GM21717 (cell line): ENCODE data around the gene ABCB4.

Experiments used
- ATAC-seq: cut with Tn5 transposase; IDR thresholded peaks from one replicate; pipeline ENCODE4 v1.9.1; 2021; ENCODE audit warnings: mild to moderate bottlenecking, moderate library complexity; ENCODE audit not compliant: unreplicated experiment

The ABCB4 gene

GRCh38 chr7:87475359-87476178 lies at the start of gene ABCB4:
Gene ABCB4, minus strand, starts transcription at chr7:87475680. Its CDS starts 215 bp downstream, at chr7:87475465.
- ATAC-seq, result peak; percentile 17

GRCh38 chr7:87518735-87519134 lies 43.3 kb upstream of the ABCB4 start:
- ATAC-seq, result no peak

DNA sequence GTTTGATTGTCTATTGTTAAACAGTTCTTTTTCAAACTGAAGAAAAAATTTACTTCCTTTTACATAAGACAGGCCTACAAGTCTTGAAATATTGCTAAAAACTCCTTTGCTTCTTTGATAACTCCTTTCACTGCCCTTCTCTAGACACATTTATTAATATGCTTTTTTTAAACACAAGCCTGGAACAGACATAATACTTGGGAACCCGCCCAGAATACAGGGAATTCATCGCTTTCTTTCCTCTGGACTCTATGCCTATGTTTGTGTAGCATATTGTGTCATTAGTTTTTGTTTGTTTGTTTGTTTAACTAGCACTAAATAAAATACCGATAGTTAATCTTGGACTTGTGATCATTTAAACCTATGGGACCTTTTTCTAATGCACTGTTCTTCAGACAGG lies 42.4 kb upstream of the ABCB4 start:
- ATAC-seq, result no peak

- no peak for ATAC-seq
These were observed 41.8 kb upstream of the ABCB4 start for GRCh38 chr7:87517136-87517815.

GRCh38 chr7:87513735-87514335 lies 38.4 kb upstream of the ABCB4 start:
- no peak for ATAC-seq

DNA sequence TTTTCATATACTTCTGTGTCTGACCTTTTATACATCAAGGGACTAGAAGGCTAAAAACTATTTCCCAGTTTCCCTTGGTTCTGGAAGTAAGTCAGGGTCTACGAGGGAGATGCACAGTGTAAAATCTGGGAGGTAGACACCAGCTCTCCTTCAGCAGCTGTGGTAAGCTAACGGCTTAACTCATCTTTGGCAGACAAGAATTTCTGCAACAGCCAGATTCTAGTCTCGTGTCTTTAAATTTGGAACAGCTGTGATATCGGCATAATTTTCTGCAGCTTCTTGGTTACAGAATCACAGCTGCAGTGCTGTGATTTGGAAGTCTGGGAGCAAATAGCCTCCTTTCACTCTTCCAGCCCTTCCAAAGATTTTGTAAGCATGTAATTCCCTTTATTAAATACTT lies 37.4 kb upstream of the ABCB4 start:
- ATAC-seq, result no peak

DNA sequence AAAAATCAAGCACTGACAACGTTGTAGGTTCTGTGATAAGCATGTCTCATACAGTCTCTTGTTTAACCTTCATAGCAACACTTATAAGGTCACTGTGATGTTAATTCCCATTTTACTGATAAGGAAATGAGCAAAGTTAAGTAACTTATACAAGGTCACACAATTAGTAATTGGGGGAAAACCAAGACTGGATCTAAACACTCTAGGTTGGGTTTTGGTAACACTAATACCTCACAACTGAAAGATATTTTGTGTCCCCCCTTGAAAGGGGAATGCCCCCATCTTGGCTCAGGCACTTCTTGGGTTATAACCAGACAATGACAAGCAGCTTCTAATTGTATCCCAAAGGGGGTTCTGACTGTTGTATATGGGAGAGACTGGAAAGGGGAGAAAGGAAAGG lies 36.0 kb upstream of the ABCB4 start:
- ATAC-seq, result no peak

- no peak for ATAC-seq
These were observed 35.0 kb upstream of the ABCB4 start for GRCh38 chr7:87510411-87510875.

GRCh38 chr7:87507446-87507845 lies 32.0 kb upstream of the ABCB4 start:
- no peak for ATAC-seq

- no peak for ATAC-seq
These were observed 31.0 kb upstream of the ABCB4 start for GRCh38 chr7:87506246-87507180.

DNA sequence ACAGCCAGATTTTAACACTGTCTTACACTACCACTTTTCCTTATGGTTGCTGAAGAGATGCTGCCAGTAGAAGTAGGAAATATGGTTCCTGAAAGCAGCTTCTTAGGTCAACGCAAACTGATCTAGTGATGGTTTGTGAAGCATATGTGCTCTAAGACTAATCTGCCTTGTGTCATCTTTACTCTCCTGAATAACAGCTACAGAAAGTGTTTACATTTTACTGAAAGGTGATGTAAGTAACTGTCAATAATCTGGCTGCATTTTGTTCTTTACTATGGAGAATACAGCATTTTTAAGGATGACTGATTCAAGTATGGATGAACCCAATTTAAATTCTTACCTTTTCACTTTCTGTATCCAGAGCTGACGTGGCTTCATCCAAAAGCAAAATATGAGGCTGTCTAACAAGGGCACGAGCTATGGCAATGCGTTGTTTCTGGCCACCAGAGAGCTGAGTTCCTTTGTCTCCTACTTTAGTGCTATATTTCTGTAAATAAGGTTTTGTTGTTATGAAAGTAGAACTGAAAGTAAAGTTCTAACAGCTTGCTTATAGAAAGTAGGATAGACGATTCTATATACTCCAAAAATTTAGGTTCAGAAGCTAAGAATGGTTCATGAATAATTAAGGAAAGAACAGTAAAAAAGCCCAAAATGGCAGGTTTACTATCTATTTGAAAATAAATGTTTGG lies 30.2 kb upstream of the ABCB4 start:
- ATAC-seq, result no peak

- no peak for ATAC-seq
These were observed 29.6 kb upstream of the ABCB4 start for GRCh38 chr7:87505122-87505521.

GRCh38 chr7:87499494-87499893 lies 24.0 kb upstream of the ABCB4 start:
- no peak for ATAC-seq

DNA sequence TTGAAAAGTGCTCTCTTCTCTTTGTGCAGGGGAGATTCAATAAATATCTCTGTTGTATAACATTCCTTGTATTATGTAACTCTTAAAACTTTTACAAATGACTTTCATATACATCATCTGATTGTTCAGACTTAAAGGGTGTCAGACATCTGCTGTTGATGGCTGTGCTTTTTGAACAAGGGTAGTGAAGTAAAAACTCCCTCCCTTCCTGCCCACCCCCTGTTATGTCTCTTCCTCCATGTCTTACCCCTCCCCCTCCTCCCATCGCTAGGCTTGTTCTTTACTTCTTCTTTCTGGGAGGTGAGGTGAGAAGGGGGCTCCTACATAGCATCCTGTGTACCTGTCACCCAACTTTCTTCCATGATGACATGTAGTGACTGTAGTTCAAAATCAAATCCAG lies 23.4 kb upstream of the ABCB4 start:
- no peak for ATAC-seq

GRCh38 chr7:87497482-87497881 lies 22.0 kb upstream of the ABCB4 start:
- ATAC-seq, result no peak

DNA sequence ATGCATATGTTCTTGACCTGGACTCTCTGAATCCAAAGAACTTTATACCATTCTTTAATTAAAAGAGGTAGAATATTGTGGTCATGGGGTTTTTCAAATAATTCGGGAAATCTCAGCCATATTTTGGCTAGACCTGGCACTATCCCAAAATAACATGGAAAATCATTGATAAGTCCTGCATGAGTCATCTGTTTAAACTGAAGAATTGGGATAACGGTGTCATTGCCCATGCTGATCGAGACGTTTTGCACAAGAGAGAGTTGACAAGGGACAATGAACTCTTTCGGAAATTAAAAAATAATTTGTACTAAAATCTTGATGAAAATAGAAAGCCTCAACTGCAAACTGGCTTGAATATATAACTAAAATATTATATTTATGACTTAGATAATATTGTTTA lies 19.9 kb upstream of the ABCB4 start:
- no peak for ATAC-seq

DNA sequence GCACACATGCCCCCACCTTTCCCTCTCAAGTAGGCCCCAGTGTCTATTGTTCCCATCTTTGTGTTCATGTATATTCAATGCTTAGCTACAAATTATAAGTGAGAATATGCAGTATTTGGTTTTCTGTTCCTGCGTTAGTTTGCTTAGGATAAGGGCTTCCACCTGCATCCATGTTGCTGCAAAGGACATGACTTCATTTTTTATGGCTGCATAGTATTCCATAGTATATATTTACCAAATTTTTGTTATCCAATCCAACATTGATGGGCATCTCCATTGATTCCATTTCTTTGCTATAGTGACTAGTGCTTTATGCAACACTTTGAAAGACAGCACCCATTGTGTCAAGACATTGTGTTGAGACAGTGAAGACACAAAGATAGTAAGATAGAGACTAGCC lies 19.0 kb upstream of the ABCB4 start:
- no peak for ATAC-seq

DNA sequence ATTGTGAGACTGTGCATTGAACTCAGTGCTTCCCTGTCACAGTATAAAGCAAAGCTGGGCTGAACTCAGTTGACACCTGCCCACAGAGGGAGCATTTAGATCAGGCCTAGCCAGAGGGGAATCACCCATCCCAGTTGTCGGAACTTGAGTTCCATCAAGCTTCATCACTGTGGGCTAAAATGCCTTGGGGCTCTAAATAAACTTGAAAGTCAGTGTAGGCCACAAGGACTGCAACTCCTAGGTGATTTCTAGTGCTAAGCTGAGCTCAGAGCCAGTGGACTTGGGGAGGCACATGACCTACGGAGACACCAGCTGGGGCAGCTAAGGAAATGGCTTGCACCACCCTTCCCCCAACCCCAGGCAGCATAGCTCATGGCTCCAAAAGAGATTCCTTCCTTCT lies 7.7 kb upstream of the ABCB4 start:
- ATAC-seq, result no peak

- ATAC-seq, result no peak
These were observed 6.6 kb upstream of the ABCB4 start for GRCh38 chr7:87482115-87482514.

DNA sequence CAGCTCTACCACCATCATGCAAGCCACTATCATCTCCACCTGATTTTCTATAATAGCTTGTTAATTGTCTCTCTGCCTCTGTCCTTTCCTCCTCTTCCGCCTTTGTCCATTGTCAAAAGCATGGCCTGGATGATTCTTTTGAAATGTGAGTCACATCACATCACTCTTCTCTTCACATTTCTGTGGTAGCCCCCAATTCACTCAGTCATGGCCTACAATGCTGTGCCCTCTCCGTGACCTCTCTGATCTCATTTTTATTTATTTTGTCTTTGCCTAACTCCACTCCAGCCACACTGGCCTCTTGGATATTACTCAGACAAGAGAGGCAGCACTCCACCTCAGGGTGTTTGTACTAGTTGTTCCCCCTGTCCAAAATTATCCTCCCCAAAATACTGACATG lies 4.9 kb upstream of the ABCB4 start:
- no peak for ATAC-seq
